Stimulated activated CD4-positive, alpha-beta T cell treated with anti-CD3 and anti-CD28 coated beads, Interleukin-4, amount 100 ng/mL, for 4 hours (primary cell): ENCODE results near the gene KLF1.
"Not testable (repeated sequence)": the region's sequence is repeated elsewhere in the genome, so short reads cannot be mapped to it uniquely, and the experiment has no call there.

ENCODE experiments used
- DNase-seq, 2 experiments: peaks; one replicate each; pipeline ENCODE4 v3.0.0-alpha.2; 2020

Gene KLF1

DNA sequence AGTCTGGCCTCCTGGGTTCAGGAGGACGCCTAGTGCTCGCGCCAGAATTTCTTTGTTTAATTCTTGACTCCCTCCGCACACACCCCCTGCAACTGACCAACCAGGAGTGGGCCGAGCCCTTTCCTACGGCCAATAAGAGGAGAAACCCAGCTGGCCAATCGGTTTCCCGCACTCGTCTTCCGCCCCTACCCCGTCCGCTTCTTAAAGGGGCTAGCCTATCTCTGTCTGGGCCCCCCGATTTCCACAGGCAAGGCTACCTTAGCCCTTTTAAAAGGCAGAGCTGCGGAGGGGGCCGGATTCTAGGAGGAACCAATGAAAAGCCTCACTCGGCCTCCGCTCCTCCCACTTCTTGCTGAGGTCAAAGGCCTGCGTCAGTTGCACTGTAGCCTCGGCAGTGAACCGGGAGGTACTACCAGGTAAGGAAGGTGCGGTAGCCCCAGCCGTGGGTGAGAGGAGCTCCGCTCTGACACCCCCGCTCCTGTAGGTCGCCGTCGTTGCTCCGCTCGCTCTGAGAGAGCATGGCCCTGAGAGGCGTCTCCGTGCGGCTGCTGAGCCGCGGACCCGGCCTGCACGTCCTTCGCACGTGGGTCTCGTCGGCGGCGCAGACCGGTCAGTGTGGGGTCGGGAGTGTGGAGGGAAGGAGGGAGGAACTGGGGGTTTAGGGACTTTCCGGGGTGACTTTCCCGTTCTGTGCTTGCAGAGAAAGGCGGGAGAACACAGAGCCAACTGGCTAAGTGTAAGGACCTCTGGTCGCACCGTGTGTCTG, 4.0 kb upstream of the KLF1 start, which contains the start of gene GCDH:
TSS of gene GCDH (plus strand) at position 374 of the 766 bp plus-strand sequence. CDS start at position 519, 145 bp downstream.
- DNase-seq = peak; percentile 88 to 98

DNA sequence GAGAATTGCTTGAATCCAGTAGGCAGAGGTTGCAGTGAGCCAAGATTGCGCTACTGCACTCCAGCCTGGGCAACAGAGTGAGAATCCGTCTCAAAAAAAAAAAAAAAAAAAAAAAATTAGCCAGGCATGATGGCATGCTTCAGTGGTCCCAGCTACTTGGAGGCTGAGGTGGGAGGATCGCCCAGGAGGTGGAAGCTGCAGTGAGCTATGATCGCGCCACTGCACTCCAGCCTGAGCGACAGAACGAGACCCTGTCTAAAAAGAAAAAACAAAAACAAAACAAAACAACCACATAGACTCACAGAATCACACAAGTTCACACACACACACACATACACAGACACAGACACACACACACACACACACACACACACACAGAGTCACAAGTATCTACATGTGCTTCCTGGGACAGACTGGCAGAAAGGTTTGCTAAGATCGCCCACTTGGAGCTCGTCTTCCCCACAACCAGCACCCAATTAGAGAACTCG, 3.3 kb upstream of the KLF1 start:
- not testable (repeated sequence) for DNase-seq

DNA sequence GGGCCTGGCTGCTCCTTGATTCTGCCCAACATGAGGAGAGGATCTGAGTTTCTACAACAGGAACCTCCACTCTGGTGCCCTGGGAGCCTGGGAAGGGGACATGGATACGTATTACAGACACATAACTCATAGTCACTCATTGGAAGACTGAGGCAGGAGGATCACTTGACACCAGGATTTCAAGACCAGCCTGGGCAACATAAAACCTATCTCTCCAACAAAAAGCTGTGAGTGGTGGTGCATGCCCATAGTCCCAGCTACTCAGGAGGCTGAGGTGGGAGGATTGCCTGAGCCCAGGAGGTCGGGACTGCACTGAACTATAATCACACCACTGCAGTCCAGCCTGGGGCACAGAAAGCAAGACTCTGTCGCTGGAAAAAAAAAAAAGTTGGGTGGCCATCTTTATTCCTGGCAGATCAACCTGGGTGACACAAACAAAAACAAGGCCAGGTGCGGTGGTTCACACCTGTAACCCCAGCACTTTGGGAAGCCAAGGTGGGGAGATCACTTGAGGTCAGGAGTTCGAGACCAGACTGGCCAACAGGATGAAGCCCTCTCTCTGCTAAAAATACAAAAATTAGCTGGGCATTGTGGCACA, 1.1 kb upstream of the KLF1 start:
- no peak for DNase-seq

DNA sequence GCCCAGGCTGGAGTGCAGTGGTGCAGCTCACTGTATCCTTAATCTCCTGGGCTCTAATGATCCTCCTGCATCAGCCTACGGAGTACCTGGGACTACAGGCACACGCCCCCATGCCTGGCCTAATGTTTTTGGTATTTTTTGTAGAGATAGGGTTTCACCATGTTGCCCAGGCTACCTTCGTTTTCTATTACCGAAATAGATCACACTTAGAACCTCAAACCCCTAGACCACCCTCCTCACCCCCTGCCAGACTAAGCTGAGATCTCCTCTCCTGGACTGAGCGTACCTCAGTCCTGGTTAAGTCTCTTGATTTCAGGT, 391 bp downstream of the KLF1 start:
- DNase-seq = no peak

DNA sequence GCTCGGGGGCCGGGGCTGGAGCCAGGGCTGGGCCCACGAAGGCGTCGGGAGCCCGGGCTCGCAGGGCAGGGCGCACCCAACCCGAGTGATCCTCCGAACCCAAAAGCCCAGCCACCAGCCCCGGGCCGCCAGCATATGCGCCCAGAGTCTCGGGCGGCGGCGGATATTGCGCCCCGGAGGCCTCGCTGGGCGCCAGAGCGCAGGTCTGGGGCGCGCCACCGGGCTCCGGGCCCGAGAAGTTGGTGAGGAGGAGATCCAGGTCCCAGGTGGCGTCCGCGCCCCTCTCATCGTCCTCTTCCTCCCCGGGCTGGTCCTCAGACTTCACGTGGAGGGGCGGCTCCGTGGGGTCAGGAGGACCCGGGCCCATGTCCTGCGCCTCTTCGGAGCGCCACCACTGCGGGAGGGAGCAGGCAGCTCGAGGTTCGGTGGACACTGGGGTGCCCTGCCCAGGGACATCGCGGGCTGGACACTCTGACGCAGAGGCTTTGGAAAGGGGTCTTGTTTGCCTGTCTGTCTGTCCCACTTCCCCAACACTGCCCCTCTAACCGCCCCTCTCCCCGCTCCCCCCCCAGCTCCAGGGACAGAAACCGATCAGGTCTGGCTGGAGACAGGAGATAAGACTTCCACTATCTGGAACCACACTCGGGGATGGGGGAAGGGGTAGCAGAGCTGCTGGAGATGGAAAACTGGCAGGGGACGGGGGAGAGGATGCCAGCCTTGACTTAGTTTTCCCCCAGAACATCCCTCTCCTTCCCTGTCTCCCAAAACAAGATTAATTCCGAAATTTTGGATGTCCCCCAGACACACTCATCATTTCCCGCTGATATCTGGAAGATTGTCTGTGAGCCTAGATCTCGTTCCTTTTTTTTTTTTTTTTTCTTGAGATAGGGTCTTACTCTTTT, 1.0 kb downstream of the KLF1 start:
- DNase-seq = no peak

GRCh38 chr19:12884926-12885748, 1.9 kb downstream of the KLF1 start:
- DNase-seq = peak; percentile 89 to 91

DNA sequence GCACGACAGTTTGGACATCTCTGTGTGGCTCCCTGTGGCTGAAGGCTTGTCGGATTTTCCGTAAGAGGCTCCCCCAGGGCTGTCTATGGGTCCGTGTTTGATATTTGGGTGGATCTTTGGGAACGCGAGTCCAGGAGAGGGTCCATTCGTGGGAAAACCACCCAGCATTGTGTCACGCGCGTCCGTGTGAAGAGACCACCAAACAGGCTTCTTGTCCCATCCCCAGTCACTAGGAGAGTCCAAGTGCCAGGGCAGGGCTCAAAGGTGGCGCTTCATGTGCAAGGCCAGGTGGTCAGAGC, 2.4 kb downstream of the KLF1 start:
- DNase-seq = no peak

GRCh38 chr19:12884202-12884601, 2.8 kb downstream of the KLF1 start:
- no peak for DNase-seq

DNA sequence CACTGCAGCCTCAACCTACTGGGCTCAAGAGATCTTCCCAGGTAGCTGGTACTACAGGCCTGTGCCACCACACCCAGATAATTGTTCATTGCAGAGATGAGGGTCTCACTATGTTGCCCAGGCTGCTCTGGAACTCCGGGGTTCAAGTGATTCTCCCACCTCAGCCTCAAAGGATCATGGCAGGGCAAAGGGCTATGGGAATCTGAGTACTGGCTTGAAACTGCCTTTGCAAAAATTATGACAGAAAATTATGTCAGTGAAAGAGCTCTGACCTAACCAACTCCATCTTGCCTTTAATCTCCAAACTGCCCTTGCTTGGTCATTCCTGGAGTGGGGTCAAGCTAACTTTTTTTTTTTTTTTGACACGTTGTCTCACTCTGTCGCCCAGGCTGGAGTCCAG, 4.4 kb downstream of the KLF1 start:
- DNase-seq = no peak

- DNase-seq = peak; percentile 85 to 88
These were observed 5.7 kb downstream of the KLF1 start, which contains the start of gene DNASE2 for GRCh38 chr19:12881172-12881808. TSS of gene DNASE2 (minus strand) at chr19:12881449. CDS start at chr19:12881375, 74 bp downstream.

- no peak for DNase-seq
These were observed 6.3 kb downstream of the KLF1 start for GRCh38 chr19:12880551-12881171.

- no peak for DNase-seq
These were observed 11.9 kb downstream of the KLF1 start for GRCh38 chr19:12875086-12875485.

DNA sequence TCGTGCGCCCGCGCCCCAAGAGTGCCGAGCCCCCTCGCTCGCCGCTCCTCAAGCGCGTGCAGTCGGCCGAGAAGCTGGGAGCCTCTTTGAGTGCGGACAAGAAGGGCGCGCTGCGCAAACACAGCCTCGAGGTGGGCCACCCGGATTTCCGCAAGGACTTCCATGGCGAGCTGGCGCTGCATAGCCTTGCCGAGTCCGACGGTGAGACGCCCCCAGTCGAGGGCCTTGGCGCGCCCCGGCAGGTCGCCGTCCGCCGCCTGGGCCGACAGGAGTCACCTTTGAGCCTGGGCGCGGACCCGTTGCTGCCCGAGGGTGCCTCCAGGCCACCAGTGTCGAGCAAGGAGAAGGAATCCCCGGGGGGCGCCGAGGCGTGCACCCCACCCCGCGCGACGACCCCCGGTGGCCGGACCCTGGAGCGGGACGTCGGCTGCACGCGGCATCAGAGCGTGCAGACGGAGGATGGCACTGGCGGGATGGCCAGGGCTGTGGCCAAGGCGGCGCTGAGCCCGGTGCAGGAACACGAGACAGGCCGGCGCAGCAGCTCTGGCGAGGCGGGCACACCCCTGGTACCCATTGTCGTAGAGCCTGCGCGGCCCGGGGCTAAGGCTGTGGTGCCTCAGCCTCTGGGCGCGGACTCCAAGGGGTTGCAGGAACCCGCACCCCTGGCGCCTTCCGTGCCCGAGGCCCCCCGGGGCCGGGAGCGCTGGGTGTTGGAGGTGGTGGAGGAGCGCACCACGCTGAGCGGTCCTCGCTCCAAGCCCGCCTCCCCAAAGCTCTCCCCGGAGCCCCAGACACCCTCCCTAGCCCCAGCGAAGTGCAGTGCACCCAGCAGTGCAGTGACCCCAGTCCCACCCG, 12.9 kb downstream of the KLF1 start:
- no peak for DNase-seq

DNA sequence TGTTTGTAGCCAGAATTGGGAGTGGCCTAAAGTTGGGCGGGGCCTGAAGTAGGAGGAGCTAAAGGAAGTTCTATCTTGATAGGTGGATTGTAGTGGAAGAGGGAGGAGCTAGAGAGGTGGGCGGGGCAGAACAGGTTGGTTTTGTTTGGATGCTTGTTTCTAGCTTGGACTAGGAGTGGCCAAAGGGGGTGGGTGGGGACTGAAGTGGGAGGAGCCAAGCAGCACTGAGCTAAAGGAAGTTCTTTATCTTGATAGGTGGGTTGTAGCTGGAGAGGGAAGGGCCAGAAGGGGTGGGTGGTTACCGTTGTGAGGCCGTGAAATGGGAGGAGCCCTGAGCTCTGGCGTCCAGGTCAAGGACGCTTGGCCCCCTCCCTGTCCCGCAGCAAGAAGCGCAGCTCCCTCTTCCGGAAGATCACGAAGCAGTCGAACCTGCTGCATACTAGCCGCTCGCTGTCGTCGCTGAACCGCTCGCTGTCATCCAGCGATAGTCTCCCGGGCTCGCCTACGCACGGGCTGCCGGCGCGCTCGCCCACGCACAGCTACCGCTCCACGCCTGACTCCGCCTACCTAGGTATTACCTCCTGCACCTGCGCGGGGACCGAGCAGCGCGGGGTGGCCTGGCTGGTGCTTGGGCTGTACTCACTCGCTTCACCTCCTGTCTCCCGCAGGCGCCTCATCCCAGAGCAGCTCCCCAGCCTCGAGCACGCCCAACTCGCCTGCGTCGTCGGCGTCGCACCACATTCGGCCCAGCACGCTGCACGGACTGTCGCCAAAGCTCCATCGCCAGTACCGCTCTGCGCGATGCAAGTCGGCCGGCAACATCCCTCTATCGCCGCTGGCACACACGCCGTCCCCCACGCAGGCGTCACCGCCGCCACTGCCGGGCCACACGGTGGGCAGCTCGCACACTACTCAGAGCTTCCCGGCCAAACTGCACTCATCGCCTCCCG, 13.8 kb downstream of the KLF1 start:
- peak in 1 of 2 experiments; percentile 40 for DNase-seq

DNA sequence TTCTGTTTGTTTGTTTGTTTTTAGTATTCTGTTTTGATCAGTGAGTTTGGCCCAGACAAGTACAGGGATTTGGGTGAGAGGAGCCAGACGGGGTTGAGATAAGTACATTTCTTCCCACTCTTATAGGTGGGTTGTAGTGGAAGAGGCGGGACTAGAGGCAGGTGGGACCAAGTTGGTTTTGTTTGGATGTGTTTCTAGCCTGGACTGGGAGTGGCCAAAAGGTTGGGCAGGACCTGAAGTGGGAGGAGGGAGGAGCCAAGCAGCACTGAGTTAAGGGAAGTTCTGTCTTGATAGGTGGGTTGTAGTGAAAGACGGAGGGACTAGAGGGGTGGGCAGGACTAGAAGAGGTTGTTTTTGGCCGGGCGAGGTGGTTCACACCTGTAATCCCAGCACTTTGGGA, 14.7 kb downstream of the KLF1 start:
- DNase-seq = no peak

GRCh38 chr19:12871681-12872080, 15.3 kb downstream of the KLF1 start:
- DNase-seq = no peak

GRCh38 chr19:12868540-12869112, 18.4 kb downstream of the KLF1 start:
- DNase-seq = no peak

- peak; percentile 54 to 65 for DNase-seq
These were observed 19.6 kb downstream of the KLF1 start for GRCh38 chr19:12867120-12868099.
